KMS-11 (cell line): Measurements from ENCODE around the gene NOL6.

Experiments
- H2AFZ ChIP-seq: fragments of 200-600 bp; sonication (generic); 2 replicates; pipeline ENCODE4 v1.6.1; 2016; ENCODE audit warnings: antibody characterized with exemption, mixed run types, low read depth
- H3K27ac ChIP-seq: fragments of 200-600 bp; sonication (generic); 2 replicates; pipeline ENCODE4 v1.6.1; 2016; ENCODE audit warnings: mild to moderate bottlenecking, mixed run types
- H3K27me3 ChIP-seq: fragments of 200-600 bp; sonication (generic); 2 replicates; pipeline ENCODE4 v1.6.1; 2017; ENCODE audit warnings: mild to moderate bottlenecking, low read depth, mixed run types, moderate library complexity; ENCODE audit not compliant: insufficient read depth
- H3K36me3 ChIP-seq: fragments of 200-600 bp; sonication (generic); 2 replicates; pipeline ENCODE4 v1.6.1; 2017; ENCODE audit warnings: mild to moderate bottlenecking, mixed run types; ENCODE audit not compliant: insufficient read depth
- H3K4me1 ChIP-seq: fragments of 200-600 bp; sonication (generic); 2 replicates; pipeline ENCODE4 v1.6.1; 2016; ENCODE audit warnings: mild to moderate bottlenecking, low read depth, mixed run types; ENCODE audit not compliant: poor library complexity, severe bottlenecking
- H3K4me2 ChIP-seq: fragments of 200-600 bp; sonication (generic); 2 replicates; pipeline ENCODE4 v1.7.0; 2016; ENCODE audit warnings: mild to moderate bottlenecking, mixed run types
- H3K4me3 ChIP-seq: fragments of 200-600 bp; sonication (generic); IDR thresholded peaks from 2 replicates; pipeline ENCODE4 v1.6.1; 2017; ENCODE audit warnings: low read depth, low read length, mixed read lengths; ENCODE audit not compliant: insufficient read depth
- H3K79me2 ChIP-seq: fragments of 200-600 bp; sonication (generic); 2 replicates; pipeline ENCODE4 v1.6.1; 2016; ENCODE audit warnings: low read depth, mixed run types; ENCODE audit not compliant: insufficient read depth
- H3K9ac ChIP-seq: fragments of 200-600 bp; sonication (generic); 2 replicates; pipeline ENCODE4 v1.6.1; 2016; ENCODE audit warnings: mild to moderate bottlenecking, mixed run types
- H4K20me1 ChIP-seq: fragments of 200-600 bp; sonication (generic); 2 replicates; pipeline ENCODE4 v1.6.1; 2016; ENCODE audit warnings: mild to moderate bottlenecking, mixed run types; ENCODE audit not compliant: insufficient read depth
- CTCF ChIP-seq: fragments of 200-600 bp; sonication (generic); conservative IDR thresholded peaks from 2 replicates; pipeline ENCODE4 v1.6.1; 2017; ENCODE audit warnings: low read depth, mild to moderate bottlenecking, antibody characterized with exemption, low read length, moderate library complexity, mixed read lengths

Gene NOL6

GRCh38 chr9:33469891-33470290, 3.8 kb downstream of the NOL6 start:
- Histone ChIP-seq H3K36me3 (peaks cover 15% of the 10 kb centered on the region; the same call in 1 of the 2 replicates), H3K27me3 (no peaks in the 10 kb centered on the region), H3K4me3 (no peak overlapping the region), H4K20me1 (no peaks in the 10 kb centered on the region), H3K27ac (no peak overlapping the region), H3K4me1 (peaks cover 16% of the 10 kb centered on the region), H3K79me2 (peaks cover 31% of the 10 kb centered on the region), H3K9ac (no peak overlapping the region), H2AFZ (no peak overlapping the region), H3K4me2 (no peak overlapping the region)
- TF ChIP-seq CTCF: no peak

GRCh38 chr9:33468797-33469621, 4.7 kb downstream of the NOL6 start:
- H3K27ac ChIP-seq: no peak overlapping the region
- H3K36me3 ChIP-seq: peaks cover 15% of the 10 kb centered on the region; the same call in 1 of the 2 replicates
- TF ChIP-seq CTCF: no peak
- no peaks in the 10 kb centered on the region for H3K27me3 ChIP-seq
- H3K4me1 ChIP-seq: peaks cover 11% of the 10 kb centered on the region
- no peak overlapping the region for H3K9ac ChIP-seq
- no peak overlapping the region for H3K4me3 ChIP-seq
- H2AFZ ChIP-seq: no peak overlapping the region
- H3K4me2 ChIP-seq: no peak overlapping the region
- no peaks in the 10 kb centered on the region for H4K20me1 ChIP-seq
- peaks cover 26% of the 10 kb centered on the region for H3K79me2 ChIP-seq

- Histone ChIP-seq H3K4me3 (no peak overlapping the region), H3K36me3 (peaks cover 17% of the 10 kb centered on the region; the same call in 1 of the 2 replicates), H3K79me2 (peaks cover 22% of the 10 kb centered on the region), H3K4me1 (peaks cover 11% of the 10 kb centered on the region), H3K9ac (no peak overlapping the region), H3K27me3 (no peaks in the 10 kb centered on the region), H3K4me2 (no peak overlapping the region), H2AFZ (no peak overlapping the region), H4K20me1 (no peaks in the 10 kb centered on the region), H3K27ac (no peak overlapping the region)
- TF ChIP-seq CTCF: no peak
Measured at GRCh38 chr9:33468215-33468730, 5.5 kb downstream of the NOL6 start.

- no peak for TF ChIP-seq CTCF
- peaks cover 15% of the 10 kb centered on the region for H3K79me2 ChIP-seq
- no peak overlapping the region for H3K9ac ChIP-seq
- H2AFZ ChIP-seq: no peak overlapping the region
- H3K4me2 ChIP-seq: no peak overlapping the region
- peaks cover 9% of the 10 kb centered on the region for H3K4me1 ChIP-seq
- H3K36me3 ChIP-seq: peaks cover 22% of the 10 kb centered on the region; the same call in 1 of the 2 replicates
- no peak overlapping the region for H3K4me3 ChIP-seq
- no peaks in the 10 kb centered on the region for H3K27me3 ChIP-seq
- H3K27ac ChIP-seq: no peak overlapping the region
- H4K20me1 ChIP-seq: no peaks in the 10 kb centered on the region
Measured at GRCh38 chr9:33467526-33467925, 6.2 kb downstream of the NOL6 start.
